ENCODE results near the gene ILK.

GRCh38 chr11:6569706-6570105 lies 33.9 kb upstream of the ILK start:
- TF ChIP-seq CTCF (IDR thresholded peaks at IDR 0.05; ENCODE audit: poor library complexity) (no peak), EZH2phosphoT487 (IDR thresholded peaks at IDR 0.05; ENCODE audit: low read depth, severe bottlenecking, unreplicated experiment) (no peak)
